GM19438 (cell line): ENCODE data around the gene SNX8.
"Not testable (repeated sequence)": the region's sequence is repeated elsewhere in the genome, so short reads cannot be mapped to it uniquely, and the experiment has no call there.

Source experiments
- ATAC-seq: cut with Tn5 transposase; IDR thresholded peaks from one replicate; pipeline ENCODE4 v1.9.1; 2021; ENCODE audit warnings: low read depth; ENCODE audit not compliant: unreplicated experiment

The SNX8 gene

DNA sequence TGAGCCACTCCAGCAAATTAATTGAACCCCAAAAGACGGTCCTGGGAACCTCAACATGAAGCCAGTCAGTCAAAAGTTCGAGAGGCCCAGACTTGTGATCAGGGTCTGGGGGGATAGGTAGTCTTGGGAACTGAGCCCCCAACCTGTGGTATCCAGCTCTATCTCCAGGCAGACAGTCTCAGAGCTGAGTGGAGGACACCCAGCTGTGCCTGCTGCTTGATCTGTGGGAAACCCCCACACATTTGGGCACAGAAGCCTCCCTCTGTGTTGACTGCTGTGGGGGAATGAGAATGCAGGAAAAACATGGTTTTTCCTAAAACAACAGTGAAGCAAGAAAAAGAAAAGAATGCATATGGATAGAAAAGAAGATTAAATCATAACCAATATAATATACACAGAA is 16.3 kb upstream of the SNX8 start:
- ATAC-seq: no peak

DNA sequence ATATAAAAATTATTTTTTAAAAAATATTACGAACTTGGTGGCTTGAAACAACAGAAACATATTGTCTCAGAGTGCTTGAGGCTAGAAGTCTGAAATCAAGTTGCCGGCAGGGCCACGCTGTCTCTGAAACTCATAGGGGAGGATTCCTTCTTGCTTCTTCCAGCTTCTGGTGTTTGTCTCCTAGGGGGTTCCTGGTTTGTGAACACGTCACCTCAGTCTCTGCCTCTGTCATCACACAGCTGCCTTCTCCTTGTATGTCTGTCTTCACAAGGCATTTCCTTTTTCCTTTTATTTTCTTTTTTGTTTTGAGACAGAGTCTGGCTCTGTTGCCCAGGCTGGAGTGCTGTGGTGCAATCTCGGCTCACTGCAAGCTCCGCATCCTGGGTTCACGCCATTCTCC is 12.7 kb upstream of the SNX8 start:
- ATAC-seq: no peak

DNA sequence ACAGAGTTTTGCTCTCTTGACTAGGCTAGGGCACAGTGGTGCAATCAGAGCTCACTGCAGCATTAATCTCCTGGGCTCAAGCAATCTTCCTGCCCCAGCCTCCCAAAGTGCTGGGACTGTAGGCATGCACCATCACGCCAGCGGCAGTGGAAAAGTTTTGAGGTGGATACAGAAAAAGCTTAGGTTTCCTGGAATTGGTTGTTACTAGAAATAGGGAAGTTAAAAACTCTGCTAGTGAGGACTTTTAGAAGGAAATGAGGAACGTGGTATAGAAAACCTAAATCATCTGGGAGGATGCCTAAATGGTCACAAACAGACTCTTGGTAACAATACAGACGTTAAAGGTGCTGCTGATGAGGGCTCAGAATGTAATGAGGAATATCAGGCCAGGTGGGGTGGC is 10.9 kb upstream of the SNX8 start:
- no peak for ATAC-seq

GRCh38 chr7:2321020-2321419 is 6.8 kb upstream of the SNX8 start:
- no peak for ATAC-seq

GRCh38 chr7:2317556-2318293 is 3.5 kb upstream of the SNX8 start:
- no peak for ATAC-seq

- no peak for ATAC-seq
These were observed 2.3 kb upstream of the SNX8 start for GRCh38 chr7:2316578-2316977.

- ATAC-seq: no peak
These were observed 1.5 kb upstream of the SNX8 start for GRCh38 chr7:2315787-2316186.

- ATAC-seq: not testable (repeated sequence)
These were observed 802 bp upstream of the SNX8 start for GRCh38 chr7:2314956-2315530.

GRCh38 chr7:2313450-2314208 is 612 bp downstream of the SNX8 start:
- peak; percentile 15 for ATAC-seq

GRCh38 chr7:2312267-2312929 is 1.8 kb downstream of the SNX8 start:
- ATAC-seq: no peak

DNA sequence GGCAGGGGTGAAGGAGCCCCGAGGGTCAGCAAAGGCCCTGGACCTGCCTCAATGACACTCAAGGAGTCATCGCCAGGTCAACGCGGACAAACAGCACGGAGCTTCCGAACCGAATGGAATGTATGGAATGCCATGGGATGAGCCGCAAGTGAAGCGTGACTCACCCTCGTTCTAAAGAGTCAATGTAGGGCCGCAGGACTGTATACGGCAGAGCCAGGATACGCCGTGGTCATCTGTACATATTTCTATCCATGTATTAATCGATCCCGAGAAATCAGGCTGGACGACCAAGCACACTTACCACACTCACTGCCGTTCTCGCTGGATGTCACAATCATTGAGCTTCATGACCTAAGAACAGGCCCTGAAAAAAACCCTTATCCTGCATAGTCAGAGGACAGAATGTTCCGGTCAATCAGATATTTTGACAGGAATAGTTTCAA is 4.3 kb downstream of the SNX8 start:
- ATAC-seq: no peak

DNA sequence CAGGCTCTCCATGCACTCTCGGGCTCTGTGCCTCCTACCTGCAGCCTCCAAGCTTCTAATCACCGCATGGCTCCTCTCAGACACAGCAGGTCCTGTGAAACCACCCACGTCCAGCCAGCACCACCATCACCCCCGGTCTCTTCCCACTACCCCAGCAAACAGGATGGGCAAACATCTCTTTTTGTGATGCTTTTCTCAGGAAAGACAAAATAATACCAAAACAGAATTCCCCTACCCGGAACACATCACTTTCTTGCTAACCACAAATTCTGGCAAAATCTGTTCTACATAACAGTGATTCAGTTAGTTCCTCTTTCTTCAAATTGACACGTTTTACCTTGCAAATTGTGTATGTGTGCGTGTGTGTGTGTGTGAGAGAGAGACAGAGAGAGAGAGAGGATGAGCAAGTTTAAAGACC is 6.5 kb downstream of the SNX8 start:
- peak; percentile 52 for ATAC-seq

DNA sequence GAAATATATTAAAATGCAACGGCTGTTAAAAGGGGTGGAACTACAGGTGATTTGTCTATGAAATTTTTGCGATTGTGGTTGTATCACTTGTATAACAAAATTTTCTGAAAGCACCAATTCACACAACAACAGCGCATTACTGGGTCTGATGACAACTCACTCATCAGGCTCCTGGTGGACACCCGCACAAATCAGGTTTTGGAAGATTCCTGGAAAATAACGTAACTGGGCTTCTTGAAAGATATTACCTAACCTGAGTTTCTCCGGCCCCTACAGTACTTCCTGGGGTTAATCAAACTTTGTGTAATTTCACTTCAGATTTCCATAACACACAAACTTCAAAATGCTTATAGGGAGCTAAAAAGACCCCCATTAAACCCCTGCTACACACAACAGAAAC is 7.6 kb downstream of the SNX8 start:
- ATAC-seq: no peak

DNA sequence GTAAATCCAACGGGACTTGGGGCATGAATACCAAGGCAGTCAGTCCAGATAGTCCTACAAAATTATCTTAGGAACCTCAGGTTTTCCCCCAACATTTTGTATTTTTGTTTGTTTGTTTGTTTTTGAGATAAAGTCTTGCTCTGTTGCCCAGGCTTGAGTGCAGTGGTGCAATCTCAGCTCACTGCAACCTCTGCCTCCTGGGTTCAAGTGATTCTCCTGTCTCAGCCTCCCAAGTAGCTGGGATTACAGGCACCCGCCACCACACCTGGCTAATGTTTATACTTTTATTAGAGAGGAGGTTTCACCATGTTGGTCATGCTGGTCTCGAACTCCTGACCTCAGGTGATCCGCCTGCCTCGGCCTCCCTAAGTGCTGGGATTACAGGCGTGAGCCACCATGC is 9.0 kb downstream of the SNX8 start:
- ATAC-seq: not testable (repeated sequence)

- ATAC-seq: not testable (repeated sequence)
These were observed 10.7 kb downstream of the SNX8 start for GRCh38 chr7:2303520-2303919.

DNA sequence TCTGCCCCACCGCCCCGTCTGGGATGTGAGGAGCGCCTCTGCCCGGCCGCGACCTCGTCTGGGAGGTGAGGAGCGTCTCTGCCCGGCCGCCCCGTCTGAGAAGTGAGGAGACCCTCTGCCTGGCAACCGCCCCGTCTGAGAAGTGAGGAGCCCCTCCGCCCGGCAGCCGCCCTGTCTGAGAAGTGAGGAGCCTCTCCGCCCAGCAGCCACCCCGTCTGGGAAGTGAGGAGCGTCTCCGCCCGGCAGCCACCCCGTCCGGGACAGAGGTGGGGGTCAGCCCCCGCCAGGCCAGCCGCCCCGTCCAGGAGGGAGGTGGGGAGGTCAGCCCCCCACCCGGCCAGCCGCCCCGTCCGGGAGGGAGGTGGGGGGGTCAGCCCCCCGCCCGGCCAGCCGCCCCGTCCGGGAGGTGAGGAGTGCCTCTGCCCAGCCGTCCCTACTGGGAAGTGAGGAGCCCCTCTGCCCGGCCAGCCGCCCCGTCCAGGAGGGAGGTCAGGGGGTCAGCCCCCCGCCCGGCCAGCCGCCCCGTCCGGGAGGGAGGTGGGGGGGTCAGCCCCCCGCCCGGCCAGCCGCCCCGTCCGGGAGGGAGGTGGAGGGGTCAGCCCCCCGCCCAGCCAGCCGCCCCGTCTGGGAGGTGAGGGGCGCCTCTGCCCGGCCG is 11.4 kb downstream of the SNX8 start:
- not testable (repeated sequence) for ATAC-seq

DNA sequence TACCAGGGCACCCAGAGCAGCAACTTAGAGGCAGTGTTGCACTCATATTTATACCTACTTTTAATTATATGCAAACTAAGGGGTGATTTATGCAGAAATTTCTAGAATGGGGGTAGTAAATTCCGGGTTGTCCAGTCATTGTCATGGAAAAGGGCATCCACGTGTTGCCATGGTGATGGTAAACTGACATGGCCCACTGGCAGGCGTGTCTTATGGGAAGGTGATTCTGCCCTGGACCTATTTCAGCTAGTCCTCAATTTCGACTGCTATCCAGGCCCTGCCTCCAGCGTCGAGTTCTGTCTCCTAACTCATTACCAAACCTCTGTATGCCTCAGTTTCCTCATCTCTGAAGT is 12.8 kb downstream of the SNX8 start:
- ATAC-seq: no peak

GRCh38 chr7:2299870-2300512 is 14.2 kb downstream of the SNX8 start:
- no peak for ATAC-seq

DNA sequence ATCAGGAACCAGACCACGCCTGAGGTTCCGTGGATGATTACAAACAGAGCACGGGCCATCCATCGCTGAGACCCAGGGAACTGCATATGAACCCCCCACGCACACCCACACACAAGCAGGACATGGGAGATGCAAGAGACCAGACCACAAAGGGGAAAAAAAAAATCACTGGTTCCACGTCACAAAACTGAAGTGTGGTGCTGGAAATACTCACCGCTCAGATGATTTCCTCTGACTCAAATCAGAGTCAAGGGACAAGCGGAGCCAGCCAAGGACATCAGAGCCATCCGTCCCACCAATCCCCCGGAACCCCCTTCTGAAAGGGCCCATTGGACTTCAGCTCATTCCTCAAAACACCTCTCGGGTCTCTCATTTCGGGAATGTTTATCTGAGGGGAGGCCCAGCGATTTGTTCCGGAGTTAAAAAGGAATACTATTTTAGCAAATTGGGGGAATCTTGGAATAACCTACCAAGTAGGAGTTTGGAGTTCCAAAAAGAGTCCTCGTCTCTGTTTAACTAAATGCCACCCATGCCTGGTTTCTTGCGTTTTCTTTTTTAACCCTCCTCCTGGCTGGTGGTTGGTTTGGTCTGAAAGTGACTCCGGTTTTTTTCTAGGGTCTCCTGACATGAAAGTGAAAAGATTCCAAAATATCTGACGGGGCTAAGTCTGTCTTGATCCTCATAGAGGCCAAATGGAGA is 15.0 kb downstream of the SNX8 start:
- peak; percentile 55 for ATAC-seq

DNA sequence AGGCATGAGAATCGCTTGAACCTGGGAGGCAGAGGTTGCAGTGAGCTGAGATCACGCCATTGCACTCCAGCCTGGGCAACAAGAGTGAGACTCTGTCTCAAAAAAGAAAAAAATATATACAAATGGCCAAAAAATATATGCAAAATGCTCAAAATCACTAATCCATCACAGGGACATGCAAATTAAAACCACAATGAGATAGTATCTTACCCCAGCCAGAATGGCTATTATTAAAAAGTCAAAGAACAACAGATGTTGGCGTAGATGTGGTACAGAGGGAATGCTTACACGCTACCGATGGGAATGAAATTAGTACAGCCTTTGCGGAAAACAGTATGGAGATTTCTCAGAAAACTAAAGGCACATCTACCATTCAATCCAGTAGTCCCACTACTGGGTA is 17.4 kb downstream of the SNX8 start:
- ATAC-seq: no peak
